ENCODE measurements around the gene SLC44A3.

DNA sequence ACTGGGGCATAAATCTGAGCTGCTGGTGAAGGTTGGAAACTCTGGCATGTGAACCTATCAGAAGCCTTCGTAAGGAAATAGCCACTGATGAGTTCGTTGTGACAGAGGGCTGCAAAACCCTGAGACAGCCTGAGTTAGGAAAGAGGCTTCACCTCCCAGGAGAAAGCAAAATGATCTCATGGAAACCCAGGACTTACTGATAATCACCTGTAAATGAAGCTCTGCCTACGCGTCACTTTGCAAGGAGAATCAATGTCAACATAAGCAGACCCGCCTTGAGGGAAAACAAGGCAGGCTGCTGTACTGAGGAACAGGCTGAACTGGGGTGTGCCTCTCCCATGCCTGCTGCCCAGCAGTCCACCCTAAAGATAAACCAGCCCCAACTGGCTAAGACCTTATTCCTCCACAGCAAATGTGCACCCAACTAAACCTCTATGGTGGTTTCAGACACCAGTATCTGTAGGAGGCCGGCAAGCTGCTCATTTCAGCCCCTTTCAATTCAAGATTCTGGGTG is 46.8 kb upstream of the SLC44A3 start:
- TF ChIP-seq, protein P1, sequence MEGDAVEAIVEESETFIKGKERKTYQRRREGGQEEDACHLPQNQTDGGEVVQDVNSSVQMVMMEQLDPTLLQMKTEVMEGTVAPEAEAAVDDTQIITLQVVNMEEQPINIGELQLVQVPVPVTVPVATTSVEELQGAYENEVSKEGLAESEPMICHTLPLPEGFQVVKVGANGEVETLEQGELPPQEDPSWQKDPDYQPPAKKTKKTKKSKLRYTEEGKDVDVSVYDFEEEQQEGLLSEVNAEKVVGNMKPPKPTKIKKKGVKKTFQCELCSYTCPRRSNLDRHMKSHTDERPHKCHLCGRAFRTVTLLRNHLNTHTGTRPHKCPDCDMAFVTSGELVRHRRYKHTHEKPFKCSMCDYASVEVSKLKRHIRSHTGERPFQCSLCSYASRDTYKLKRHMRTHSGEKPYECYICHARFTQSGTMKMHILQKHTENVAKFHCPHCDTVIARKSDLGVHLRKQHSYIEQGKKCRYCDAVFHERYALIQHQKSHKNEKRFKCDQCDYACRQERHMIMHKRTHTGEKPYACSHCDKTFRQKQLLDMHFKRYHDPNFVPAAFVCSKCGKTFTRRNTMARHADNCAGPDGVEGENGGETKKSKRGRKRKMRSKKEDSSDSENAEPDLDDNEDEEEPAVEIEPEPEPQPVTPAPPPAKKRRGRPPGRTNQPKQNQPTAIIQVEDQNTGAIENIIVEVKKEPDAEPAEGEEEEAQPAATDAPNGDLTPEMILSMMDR (IDR thresholded peaks at IDR 0.05): no peak
- no peak for TF ChIP-seq POLR2A (IDR thresholded peaks at IDR 0.05)
